Activated B cell treated with CpG ODN at 0.5 μM for 24 hours (primary cell): ENCODE measurements around the gene VAX1. TPM values are rescaled to one million over a fixed set of nuclear protein-coding genes. Genes with fewer than 3 reads are reported as not detected.

Experiments used
- ATAC-seq: fragments of 200-7000 bp; cut with Tn5 transposase; one replicate; pipeline ENCODE4 v1.10.0; 2021; ENCODE audit warnings: low read depth, mild to moderate bottlenecking, moderate library complexity
- CTCF ChIA-PET: fragments of 350-600 bp; sonication (Branson Sonifier 250); formaldehyde crosslinking; loops from one replicate; lab custom pipeline; 2021; ENCODE audit warnings: antibody characterized with exemption; lab: Charles Lee
- POLR2A ChIA-PET: fragments of 350-600 bp; sonication (Branson Sonifier 250); formaldehyde crosslinking; loops from one replicate; lab custom pipeline; 2021; ENCODE audit warnings: antibody characterized with exemption; lab: Charles Lee
- DNase-seq: peaks from one replicate; pipeline ENCODE4 v3.0.0; 2022
- H3K27ac Mint-ChIP-seq: one replicate; pipeline ENCODE4 v1.8.0; 2020; ENCODE audit warnings: mixed read lengths
- H3K27me3 Mint-ChIP-seq: one replicate; pipeline ENCODE4 v1.8.0; 2021; ENCODE audit warnings: mixed read lengths
- H3K36me3 Mint-ChIP-seq: one replicate; pipeline ENCODE4 v1.8.0; 2021; ENCODE audit warnings: low read depth, mixed read lengths
- H3K4me1 Mint-ChIP-seq: one replicate; pipeline ENCODE4 v1.8.0; 2021; ENCODE audit warnings: mixed read lengths
- H3K4me3 Mint-ChIP-seq: one replicate; pipeline ENCODE4 v1.8.0; 2020; ENCODE audit warnings: mild to moderate bottlenecking, mixed read lengths
- H3K9me3 Mint-ChIP-seq: one replicate; pipeline ENCODE4 v1.8.0; 2020; ENCODE audit warnings: mixed read lengths
- CTCF ChIP-seq: fragments of 200-600 bp; IDR thresholded peaks from one replicate; pipeline ENCODE4 v1.8.0; 2022; ENCODE audit warnings: antibody characterized with exemption, mild to moderate bottlenecking
- intact Hi-C: fragments of 100-400 bp; cut with micrococcal nuclease; formaldehyde crosslinking; loops from one replicate; pipeline ENCODE4 v1.15.1; 2024
- total RNA-seq: library from RNA; stranded (reverse); gene quantifications from 2 replicates; pipeline ENCODE4 v1.2.3, GENCODE V29; 2022

The VAX1 gene
- total RNA-seq, 1 donor from 2014 or later: not detected

GRCh38 chr10:117134306-117135025 lies 3.6 kb downstream of the VAX1 start:
- ChIA-PET POLR2A (no interaction called here), CTCF (interaction anchor here (1.5 kb wide), 1 partner anchor 34 kb away, joined by 3 read pairs; no protein-coding TSS in a partner anchor)
- no peak for DNase-seq
- Mint-ChIP-seq H3K4me1 (peaks cover 20% of the 10 kb centered on the region), H3K4me3 (no peak overlapping the region), H3K27me3 (peaks cover 70% of the 10 kb centered on the region), H3K9me3 (no peaks in the 10 kb centered on the region), H3K27ac (no peak overlapping the region), H3K36me3 (no peaks in the 10 kb centered on the region)
- intact Hi-C loops: loop anchor here (2.0 to 5.0 kb wide), 2 partner anchors 34 to 398 kb away; no protein-coding TSS in a partner anchor
- no peak for TF ChIP-seq CTCF
- no peak for ATAC-seq

GRCh38 chr10:117134056-117134305 lies 4.1 kb downstream of the VAX1 start:
- ChIA-PET POLR2A (no interaction called here), CTCF (interaction anchor here (1.5 kb wide), 1 partner anchor 34 kb away, joined by 3 read pairs; no protein-coding TSS in a partner anchor)
- Mint-ChIP-seq H3K27ac (no peak overlapping the region), H3K9me3 (no peaks in the 10 kb centered on the region), H3K4me1 (peaks cover 20% of the 10 kb centered on the region), H3K27me3 (peaks cover 68% of the 10 kb centered on the region), H3K4me3 (no peak overlapping the region), H3K36me3 (no peaks in the 10 kb centered on the region)
- TF ChIP-seq CTCF: no peak
- DNase-seq: no peak
- no peak for ATAC-seq
- intact Hi-C loops: loop anchor here (2.0 to 5.0 kb wide), 2 partner anchors 35 to 398 kb away; no protein-coding TSS in a partner anchor

- POLR2A ChIA-PET: no interaction called here
- DNase-seq (no peak), ATAC-seq (no peak)
- Mint-ChIP-seq H3K9me3 (no peaks in the 10 kb centered on the region), H3K27me3 (peaks cover 70% of the 10 kb centered on the region), H3K27ac (no peak overlapping the region), H3K4me3 (no peak overlapping the region), H3K36me3 (no peaks in the 10 kb centered on the region), H3K4me1 (peaks cover 20% of the 10 kb centered on the region)
- no peak for TF ChIP-seq CTCF
- intact Hi-C loops: loop anchor here (2.0 to 5.0 kb wide), 2 partner anchors 35 to 399 kb away; no protein-coding TSS in a partner anchor
- CTCF ChIA-PET: interaction anchor here (1.5 kb wide), 1 partner anchor 35 kb away, joined by 3 read pairs; no protein-coding TSS in a partner anchor
Measured at GRCh38 chr10:117133273-117134055, 4.6 kb downstream of the VAX1 start.

- DNase-seq (no peak), ATAC-seq (no peak)
- Mint-ChIP-seq H3K36me3 (no peaks in the 10 kb centered on the region), H3K4me3 (no peak overlapping the region), H3K4me1 (peaks cover 20% of the 10 kb centered on the region), H3K9me3 (no peaks in the 10 kb centered on the region), H3K27me3 (peaks cover 71% of the 10 kb centered on the region), H3K27ac (no peak overlapping the region)
- POLR2A ChIA-PET: no interaction called here
- CTCF ChIA-PET: no interaction called here
- intact Hi-C loops: loop anchor here (5.0 kb wide), 1 partner anchor 400 kb away; no protein-coding TSS in a partner anchor
- TF ChIP-seq CTCF: no peak
Measured at GRCh38 chr10:117132751-117133231, 5.3 kb downstream of the VAX1 start.
